GM12878 (cell line): ENCODE measurements around the gene SPRYD3. TPM values are rescaled to one million over a fixed set of nuclear protein-coding genes. Genes with fewer than 3 reads are reported as not detected.

ENCODE experiments used
- ASH2L ChIP-seq: fragments of 300-600, 200-600 bp; sonication (generic); IDR thresholded peaks from 2 replicates; pipeline ENCODE4 v1.6.1; 2017; ENCODE audit warnings: low read depth, mild to moderate bottlenecking, borderline replicate concordance
- ATF7 ChIP-seq: fragments of 450-650 bp; IDR thresholded peaks from 2 replicates; pipeline ENCODE4 v1.6.1; 2016; ENCODE audit warnings: low read depth, mild to moderate bottlenecking
- BACH1 ChIP-seq: fragments of 450-650 bp; IDR thresholded peaks from 2 replicates; pipeline ENCODE4 v1.6.1; 2017; ENCODE audit warnings: mild to moderate bottlenecking, borderline replicate concordance
- DPF2 ChIP-seq: fragments of 450-650 bp; IDR thresholded peaks from 2 replicates; pipeline ENCODE4 v1.6.1; 2017; ENCODE audit warnings: mild to moderate bottlenecking
- HCFC1 ChIP-seq: fragments of 150-350 bp; IDR thresholded peaks from 2 replicates; pipeline ENCODE4 v1.6.1; 2014; ENCODE audit warnings: low read length
- IKZF1 ChIP-seq: fragments of 450-650 bp; conservative IDR thresholded peaks from 2 replicates; pipeline ENCODE4 v1.6.1; 2017; ENCODE audit warnings: antibody characterized with exemption, mild to moderate bottlenecking
- KDM1A ChIP-seq: fragments of 200-600 bp; sonication (generic); IDR thresholded peaks from 2 replicates; pipeline ENCODE4 v1.6.1; 2016; ENCODE audit warnings: borderline replicate concordance
- MYB ChIP-seq: fragments of 150-350 bp; IDR thresholded peaks from 2 replicates; pipeline ENCODE4 v1.6.1; 2014; ENCODE audit warnings: mild to moderate bottlenecking, low read depth, low read length, borderline replicate concordance
- NBN ChIP-seq: fragments of 450-650 bp; IDR thresholded peaks from 2 replicates; pipeline ENCODE4 v1.6.1; 2016
- SREBF1 ChIP-seq: IDR thresholded peaks from 2 replicates; pipeline ENCODE4 v1.6.1; 2012; ENCODE audit warnings: mild to moderate bottlenecking, low read length
- YY1 ChIP-seq: IDR thresholded peaks from 2 replicates; pipeline ENCODE4 v1.6.1; 2011; ENCODE audit warnings: low read depth, mild to moderate bottlenecking, low read length
- ZNF207 ChIP-seq: fragments of 450-650 bp; IDR thresholded peaks from 2 replicates; pipeline ENCODE4 v1.6.1; 2014; ENCODE audit warnings: antibody characterized with exemption, mild to moderate bottlenecking, borderline replicate concordance
- ZNF24 ChIP-seq: fragments of 450-650 bp; IDR thresholded peaks from 2 replicates; pipeline ENCODE4 v1.6.1; 2017; ENCODE audit warnings: antibody characterized with exemption, mild to moderate bottlenecking
- polyA plus RNA-seq, 11 experiments: library from polyadenylated mRNA; depleted of rRNA in 4 of 11; unstranded in 6 of 11; stranded (reverse) in 5 of 11; fragments of >200 nt; fragmentation: Nextera tagmentation in 4 of 11; fragmentation: Illumina TruSeq in 1 of 11; extraction: Ambion mirVana in 4 of 11; extraction: Trizol in 1 of 11; gene quantifications; 1 replicate in 1 of 11; 2 replicates in 10 of 11; pipeline versions ENCODE4 v1.2.1 to v1.2.3, GENCODE V29; 2011 to 2016; ENCODE audit warnings: inconsistent platforms in 2 of 11, missing spikeins in 2 of 11, low read depth in 1 of 11
- total RNA-seq, 4 experiments: library from RNA; depleted of rRNA in 3 of 4; stranded (reverse); fragments of >200 nt in 3 of 4; fragmentation: Illumina TruSeq in 1 of 4; extraction: Trizol in 1 of 4; gene quantifications; 2 replicates each; pipeline versions ENCODE4 v1.2.1 to v1.2.3, GENCODE V29; 2013 to 2021
- TF ChIP-seq, protein P1 (sequence below): fragments of 450-650 bp; formaldehyde crosslinking; IDR thresholded peaks from 2 replicates; pipeline ENCODE4 v1.4.0; 2022; ENCODE audit warnings: mild to moderate bottlenecking, moderate library complexity
- TF ChIP-seq, protein P2 (sequence below): IDR thresholded peaks from 2 replicates; pipeline ENCODE4 v1.6.1; 2012; ENCODE audit warnings: low read length, inconsistent platforms
- TF ChIP-seq, protein P3 (sequence below): fragments of 450-650 bp; IDR thresholded peaks from 2 replicates; pipeline ENCODE4 v1.6.1; 2017; ENCODE audit warnings: borderline replicate concordance
- TF ChIP-seq, protein P4 (sequence below): IDR thresholded peaks from 2 replicates; pipeline ENCODE4 v1.6.1; 2012; ENCODE audit warnings: mild to moderate bottlenecking, low read depth, low read length
- TF ChIP-seq, protein P5 (sequence below): fragments of 450-650 bp; IDR thresholded peaks from 2 replicates; pipeline ENCODE4 v1.6.1; 2018; ENCODE audit warnings: borderline replicate concordance, mild to moderate bottlenecking; ENCODE audit not compliant: partially characterized antibody

The SPRYD3 gene
- total and polyA plus RNA-seq, 10 of the 15 experiments (the other 5 are each of a cell fraction or from before 2014, with no cell fraction given): 2.3 to 26.4 (median 20.2) TPM

DNA sequence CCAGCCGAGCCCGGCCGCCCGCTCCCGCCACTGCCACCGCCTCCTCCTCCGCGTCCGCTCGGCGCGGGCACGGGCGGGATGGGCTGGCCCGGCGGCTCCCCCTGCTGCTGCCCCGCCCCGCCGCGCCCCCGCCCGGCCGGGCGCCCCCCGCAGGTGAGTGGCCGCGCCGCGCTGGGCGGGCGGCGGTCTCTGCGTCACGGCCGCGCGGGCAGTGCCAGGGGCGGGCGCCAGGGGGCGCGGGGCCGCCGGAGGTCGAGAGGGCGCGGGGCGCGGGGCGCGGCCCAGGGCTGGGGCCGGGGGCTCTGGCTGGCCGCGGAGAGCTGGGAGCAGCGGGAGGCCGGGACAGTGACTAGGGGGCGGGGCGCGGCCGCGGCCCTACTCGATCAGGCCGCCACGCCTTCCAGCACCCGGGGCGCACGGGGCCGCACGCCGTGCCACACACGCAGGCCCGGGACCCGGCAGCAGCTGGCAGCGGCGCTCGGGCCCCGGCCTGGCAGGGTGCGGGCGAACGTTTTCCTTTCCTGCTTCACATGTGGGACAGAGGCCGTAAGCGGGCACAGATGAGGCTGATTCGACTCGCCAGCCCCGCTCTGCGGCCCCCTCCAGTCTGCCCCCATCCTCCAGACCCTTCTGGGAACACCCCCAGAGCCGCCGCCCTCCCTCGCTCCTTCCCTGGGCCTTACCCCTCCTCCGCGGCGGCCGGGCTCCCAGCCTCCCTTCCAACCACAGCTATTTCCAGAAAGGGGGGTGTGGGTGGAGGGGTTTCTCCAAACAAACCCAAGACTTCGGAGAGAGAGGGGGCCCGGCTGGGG is 31.8 kb downstream of the SPRYD3 start (continued):
- TF ChIP-seq IKZF1 (0 out of 2 replicates have a peak, but pooled peaks have one; percentile 1), HCFC1 (no peak), KDM1A (no peak), ATF7 (no peak), YY1 (0 out of 2 replicates have a peak, but pooled peaks have one; percentile 4), DPF2 (peak; percentile 43; the same call in 1 of the 2 replicates), NBN (no peak), MYB (no peak), ZNF207 (0 out of 2 replicates have a peak, but pooled peaks have one; percentile 41), ZNF24 (no peak), ASH2L (no peak), SREBF1 (no peak), BACH1 (peak; percentile 52)
- TF ChIP-seq, protein P1, sequence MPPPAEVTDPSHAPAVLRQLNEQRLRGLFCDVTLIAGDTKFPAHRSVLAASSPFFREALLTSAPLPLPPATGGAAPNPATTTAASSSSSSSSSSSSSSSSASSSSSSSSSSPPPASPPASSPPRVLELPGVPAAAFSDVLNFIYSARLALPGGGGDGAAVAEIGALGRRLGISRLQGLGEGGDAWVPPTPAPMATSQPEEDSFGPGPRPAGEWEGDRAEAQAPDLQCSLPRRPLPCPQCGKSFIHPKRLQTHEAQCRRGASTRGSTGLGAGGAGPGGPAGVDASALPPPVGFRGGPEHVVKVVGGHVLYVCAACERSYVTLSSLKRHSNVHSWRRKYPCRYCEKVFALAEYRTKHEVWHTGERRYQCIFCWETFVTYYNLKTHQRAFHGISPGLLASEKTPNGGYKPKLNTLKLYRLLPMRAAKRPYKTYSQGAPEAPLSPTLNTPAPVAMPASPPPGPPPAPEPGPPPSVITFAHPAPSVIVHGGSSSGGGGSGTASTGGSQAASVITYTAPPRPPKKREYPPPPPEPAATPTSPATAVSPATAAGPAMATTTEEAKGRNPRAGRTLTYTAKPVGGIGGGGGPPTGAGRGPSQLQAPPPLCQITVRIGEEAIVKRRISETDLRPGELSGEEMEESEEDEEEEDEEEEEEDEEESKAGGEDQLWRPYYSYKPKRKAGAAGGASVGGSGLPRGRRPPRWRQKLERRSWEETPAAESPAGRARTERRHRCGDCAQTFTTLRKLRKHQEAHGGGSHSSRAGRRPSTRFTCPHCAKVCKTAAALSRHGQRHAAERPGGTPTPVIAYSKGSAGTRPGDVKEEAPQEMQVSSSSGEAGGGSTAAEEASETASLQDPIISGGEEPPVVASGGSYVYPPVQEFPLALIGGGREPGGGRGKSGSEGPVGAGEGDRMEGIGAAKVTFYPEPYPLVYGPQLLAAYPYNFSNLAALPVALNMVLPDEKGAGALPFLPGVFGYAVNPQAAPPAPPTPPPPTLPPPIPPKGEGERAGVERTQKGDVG (CRISPR knock-in tag): no peak
- TF ChIP-seq, protein P2, sequence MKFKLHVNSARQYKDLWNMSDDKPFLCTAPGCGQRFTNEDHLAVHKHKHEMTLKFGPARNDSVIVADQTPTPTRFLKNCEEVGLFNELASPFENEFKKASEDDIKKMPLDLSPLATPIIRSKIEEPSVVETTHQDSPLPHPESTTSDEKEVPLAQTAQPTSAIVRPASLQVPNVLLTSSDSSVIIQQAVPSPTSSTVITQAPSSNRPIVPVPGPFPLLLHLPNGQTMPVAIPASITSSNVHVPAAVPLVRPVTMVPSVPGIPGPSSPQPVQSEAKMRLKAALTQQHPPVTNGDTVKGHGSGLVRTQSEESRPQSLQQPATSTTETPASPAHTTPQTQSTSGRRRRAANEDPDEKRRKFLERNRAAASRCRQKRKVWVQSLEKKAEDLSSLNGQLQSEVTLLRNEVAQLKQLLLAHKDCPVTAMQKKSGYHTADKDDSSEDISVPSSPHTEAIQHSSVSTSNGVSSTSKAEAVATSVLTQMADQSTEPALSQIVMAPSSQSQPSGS: no peak
- TF ChIP-seq, protein P3, sequence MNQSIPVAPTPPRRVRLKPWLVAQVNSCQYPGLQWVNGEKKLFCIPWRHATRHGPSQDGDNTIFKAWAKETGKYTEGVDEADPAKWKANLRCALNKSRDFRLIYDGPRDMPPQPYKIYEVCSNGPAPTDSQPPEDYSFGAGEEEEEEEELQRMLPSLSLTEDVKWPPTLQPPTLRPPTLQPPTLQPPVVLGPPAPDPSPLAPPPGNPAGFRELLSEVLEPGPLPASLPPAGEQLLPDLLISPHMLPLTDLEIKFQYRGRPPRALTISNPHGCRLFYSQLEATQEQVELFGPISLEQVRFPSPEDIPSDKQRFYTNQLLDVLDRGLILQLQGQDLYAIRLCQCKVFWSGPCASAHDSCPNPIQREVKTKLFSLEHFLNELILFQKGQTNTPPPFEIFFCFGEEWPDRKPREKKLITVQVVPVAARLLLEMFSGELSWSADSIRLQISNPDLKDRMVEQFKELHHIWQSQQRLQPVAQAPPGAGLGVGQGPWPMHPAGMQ: no peak
- TF ChIP-seq, protein P4, sequence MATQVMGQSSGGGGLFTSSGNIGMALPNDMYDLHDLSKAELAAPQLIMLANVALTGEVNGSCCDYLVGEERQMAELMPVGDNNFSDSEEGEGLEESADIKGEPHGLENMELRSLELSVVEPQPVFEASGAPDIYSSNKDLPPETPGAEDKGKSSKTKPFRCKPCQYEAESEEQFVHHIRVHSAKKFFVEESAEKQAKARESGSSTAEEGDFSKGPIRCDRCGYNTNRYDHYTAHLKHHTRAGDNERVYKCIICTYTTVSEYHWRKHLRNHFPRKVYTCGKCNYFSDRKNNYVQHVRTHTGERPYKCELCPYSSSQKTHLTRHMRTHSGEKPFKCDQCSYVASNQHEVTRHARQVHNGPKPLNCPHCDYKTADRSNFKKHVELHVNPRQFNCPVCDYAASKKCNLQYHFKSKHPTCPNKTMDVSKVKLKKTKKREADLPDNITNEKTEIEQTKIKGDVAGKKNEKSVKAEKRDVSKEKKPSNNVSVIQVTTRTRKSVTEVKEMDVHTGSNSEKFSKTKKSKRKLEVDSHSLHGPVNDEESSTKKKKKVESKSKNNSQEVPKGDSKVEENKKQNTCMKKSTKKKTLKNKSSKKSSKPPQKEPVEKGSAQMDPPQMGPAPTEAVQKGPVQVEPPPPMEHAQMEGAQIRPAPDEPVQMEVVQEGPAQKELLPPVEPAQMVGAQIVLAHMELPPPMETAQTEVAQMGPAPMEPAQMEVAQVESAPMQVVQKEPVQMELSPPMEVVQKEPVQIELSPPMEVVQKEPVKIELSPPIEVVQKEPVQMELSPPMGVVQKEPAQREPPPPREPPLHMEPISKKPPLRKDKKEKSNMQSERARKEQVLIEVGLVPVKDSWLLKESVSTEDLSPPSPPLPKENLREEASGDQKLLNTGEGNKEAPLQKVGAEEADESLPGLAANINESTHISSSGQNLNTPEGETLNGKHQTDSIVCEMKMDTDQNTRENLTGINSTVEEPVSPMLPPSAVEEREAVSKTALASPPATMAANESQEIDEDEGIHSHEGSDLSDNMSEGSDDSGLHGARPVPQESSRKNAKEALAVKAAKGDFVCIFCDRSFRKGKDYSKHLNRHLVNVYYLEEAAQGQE: no peak
- TF ChIP-seq, protein P5, sequence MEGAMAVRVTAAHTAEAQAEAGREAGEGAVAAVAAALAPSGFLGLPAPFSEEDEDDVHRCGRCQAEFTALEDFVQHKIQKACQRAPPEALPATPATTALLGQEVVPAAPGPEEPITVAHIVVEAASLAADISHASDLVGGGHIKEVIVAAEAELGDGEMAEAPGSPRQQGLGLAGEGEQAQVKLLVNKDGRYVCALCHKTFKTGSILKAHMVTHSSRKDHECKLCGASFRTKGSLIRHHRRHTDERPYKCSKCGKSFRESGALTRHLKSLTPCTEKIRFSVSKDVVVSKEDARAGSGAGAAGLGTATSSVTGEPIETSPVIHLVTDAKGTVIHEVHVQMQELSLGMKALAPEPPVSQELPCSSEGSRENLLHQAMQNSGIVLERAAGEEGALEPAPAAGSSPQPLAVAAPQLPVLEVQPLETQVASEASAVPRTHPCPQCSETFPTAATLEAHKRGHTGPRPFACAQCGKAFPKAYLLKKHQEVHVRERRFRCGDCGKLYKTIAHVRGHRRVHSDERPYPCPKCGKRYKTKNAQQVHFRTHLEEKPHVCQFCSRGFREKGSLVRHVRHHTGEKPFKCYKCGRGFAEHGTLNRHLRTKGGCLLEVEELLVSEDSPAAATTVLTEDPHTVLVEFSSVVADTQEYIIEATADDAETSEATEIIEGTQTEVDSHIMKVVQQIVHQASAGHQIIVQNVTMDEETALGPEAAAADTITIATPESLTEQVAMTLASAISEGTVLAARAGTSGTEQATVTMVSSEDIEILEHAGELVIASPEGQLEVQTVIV: no peak
